NCI-H1930 (cell line): ENCODE data around the gene MRC1.

Experiments used
- DNase-seq, 2 experiments: peaks; one replicate each; lab custom pipeline; 2025; lab: John Stamatoyannopoulos, UW

The MRC1 gene

GRCh38 chr10:17808971-17809841 is at the start of gene MRC1:
MRC1 (plus strand) TSS chr10:17809348; CDS start chr10:17809466, 118 bp downstream.
- DNase-seq, result no peak

- DNase-seq, result no peak
Measured at GRCh38 chr10:17764142-17764541, 45.0 kb upstream of the MRC1 start.

- DNase-seq, result no peak
Measured at GRCh38 chr10:17765602-17766001, 43.5 kb upstream of the MRC1 start.

GRCh38 chr10:17766731-17767130 is 42.4 kb upstream of the MRC1 start:
- DNase-seq, result no peak

- DNase-seq, result no peak
Measured at GRCh38 chr10:17768496-17768895, 40.7 kb upstream of the MRC1 start.

- no peak for DNase-seq
Measured at GRCh38 chr10:17768957-17769356, 40.2 kb upstream of the MRC1 start.

GRCh38 chr10:17771017-17771416 is 38.1 kb upstream of the MRC1 start:
- no peak for DNase-seq

GRCh38 chr10:17779784-17780183 is 29.4 kb upstream of the MRC1 start:
- no peak for DNase-seq

- no peak for DNase-seq
Measured at GRCh38 chr10:17780727-17781126, 28.4 kb upstream of the MRC1 start.

- no peak for DNase-seq
Measured at GRCh38 chr10:17781856-17782255, 27.3 kb upstream of the MRC1 start.

GRCh38 chr10:17782921-17783665 is 26.1 kb upstream of the MRC1 start:
- no peak for DNase-seq

GRCh38 chr10:17783751-17784150 is 25.4 kb upstream of the MRC1 start:
- DNase-seq, result no peak

- no peak for DNase-seq
Measured at GRCh38 chr10:17784688-17785087, 24.5 kb upstream of the MRC1 start.

- DNase-seq, result no peak
Measured at GRCh38 chr10:17785276-17785930, 23.7 kb upstream of the MRC1 start.

- no peak for DNase-seq
Measured at GRCh38 chr10:17787087-17787961, 21.8 kb upstream of the MRC1 start.

- no peak for DNase-seq
Measured at GRCh38 chr10:17788646-17789045, 20.5 kb upstream of the MRC1 start.

- no peak for DNase-seq
Measured at GRCh38 chr10:17789396-17789795, 19.8 kb upstream of the MRC1 start.

GRCh38 chr10:17790651-17791050 is 18.5 kb upstream of the MRC1 start:
- DNase-seq, result no peak

- DNase-seq, result no peak
Measured at GRCh38 chr10:17792991-17793390, 16.2 kb upstream of the MRC1 start.

GRCh38 chr10:17793823-17794644 is 15.1 kb upstream of the MRC1 start:
- DNase-seq, result no peak

GRCh38 chr10:17795083-17795482 is 14.1 kb upstream of the MRC1 start:
- DNase-seq, result no peak
